Stomach (tissue), 4 donors: Measurements from ENCODE around the gene CD53.

Experiments used
- CTCF ChIP-seq, 7 experiments: fragments of 450-650 bp in 4 of 7; fragments of 200-600 bp in 3 of 7; sonication (generic) in 3 of 7; IDR thresholded peaks; one replicate each; pipeline ENCODE4 v1.5.1; 2016 to 2019; ENCODE audit warnings: antibody characterized with exemption in 7 of 7, control low read depth in 2 of 7, mild to moderate bottlenecking in 1 of 7
- EP300 ChIP-seq: sonication (generic); formaldehyde crosslinking; IDR thresholded peaks from one replicate; pipeline ENCODE4 v1.6.1; 2017; ENCODE audit warnings: antibody characterized with exemption
- POLR2A ChIP-seq, 4 donors: fragments of 450-650 bp; IDR thresholded peaks; one replicate each; pipeline ENCODE4 v1.6.1; 2016; ENCODE audit warnings: antibody characterized with exemption in 4 of 4, control low read depth in 2 of 4, mild to moderate bottlenecking in 1 of 4, moderate library complexity in 1 of 4
- POLR2AphosphoS5 ChIP-seq, 3 donors: sonication (generic); formaldehyde crosslinking; IDR thresholded peaks; one replicate each; pipeline ENCODE4 v1.6.1; 2016; ENCODE audit warnings: antibody characterized with exemption in 3 of 3

GRCh38 chr1:110873856-110874255 lies 908 bp downstream of the CD53 start:
- TF ChIP-seq CTCF (IDR thresholded peaks at IDR 0.05), result no peak
- TF ChIP-seq POLR2AphosphoS5 (IDR thresholded peaks at IDR 0.05), result no peak
- TF ChIP-seq EP300, result no peak
- no peak for TF ChIP-seq POLR2A (IDR thresholded peaks at IDR 0.05)
